ENCODE results near the gene PDE1C.

The PDE1C gene

DNA sequence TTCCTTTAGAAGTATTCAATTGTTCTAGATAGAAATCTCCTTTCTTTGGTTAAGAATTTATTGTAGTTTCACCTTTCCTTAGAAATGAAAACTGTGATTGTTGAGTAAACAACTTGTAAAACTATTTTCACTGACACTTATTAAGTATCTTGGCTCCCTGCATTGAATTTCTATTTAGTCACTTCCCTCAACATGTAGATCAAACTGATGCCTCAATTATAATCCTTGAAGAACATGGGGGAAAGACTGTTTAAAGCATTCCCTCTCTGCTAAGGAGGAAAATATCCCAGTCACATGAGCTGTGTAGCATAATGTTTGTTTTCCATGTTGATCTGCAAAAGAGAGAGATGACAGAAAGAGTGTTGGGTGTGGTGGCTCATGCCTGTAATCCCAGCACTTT lies 99.7 kb downstream of the PDE1C start:
- TF ChIP-seq, protein P1, sequence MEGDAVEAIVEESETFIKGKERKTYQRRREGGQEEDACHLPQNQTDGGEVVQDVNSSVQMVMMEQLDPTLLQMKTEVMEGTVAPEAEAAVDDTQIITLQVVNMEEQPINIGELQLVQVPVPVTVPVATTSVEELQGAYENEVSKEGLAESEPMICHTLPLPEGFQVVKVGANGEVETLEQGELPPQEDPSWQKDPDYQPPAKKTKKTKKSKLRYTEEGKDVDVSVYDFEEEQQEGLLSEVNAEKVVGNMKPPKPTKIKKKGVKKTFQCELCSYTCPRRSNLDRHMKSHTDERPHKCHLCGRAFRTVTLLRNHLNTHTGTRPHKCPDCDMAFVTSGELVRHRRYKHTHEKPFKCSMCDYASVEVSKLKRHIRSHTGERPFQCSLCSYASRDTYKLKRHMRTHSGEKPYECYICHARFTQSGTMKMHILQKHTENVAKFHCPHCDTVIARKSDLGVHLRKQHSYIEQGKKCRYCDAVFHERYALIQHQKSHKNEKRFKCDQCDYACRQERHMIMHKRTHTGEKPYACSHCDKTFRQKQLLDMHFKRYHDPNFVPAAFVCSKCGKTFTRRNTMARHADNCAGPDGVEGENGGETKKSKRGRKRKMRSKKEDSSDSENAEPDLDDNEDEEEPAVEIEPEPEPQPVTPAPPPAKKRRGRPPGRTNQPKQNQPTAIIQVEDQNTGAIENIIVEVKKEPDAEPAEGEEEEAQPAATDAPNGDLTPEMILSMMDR (IDR thresholded peaks at IDR 0.05; ENCODE audit: insufficient read depth, low read depth, low read length, missing control alignments), result no peak
- DNase-seq (ENCODE audit: low read depth), result no peak
- no peak overlapping the region for H3K4me3 ChIP-seq (ENCODE audit: low read length)

GRCh38 chr7:31963569-31964175 lies 106.5 kb downstream of the PDE1C start:
- DNase-seq (ENCODE audit: low read depth), result no peak
- TF ChIP-seq, protein P1 (IDR thresholded peaks at IDR 0.05; ENCODE audit: insufficient read depth, low read depth, low read length, missing control alignments), result no peak

DNA sequence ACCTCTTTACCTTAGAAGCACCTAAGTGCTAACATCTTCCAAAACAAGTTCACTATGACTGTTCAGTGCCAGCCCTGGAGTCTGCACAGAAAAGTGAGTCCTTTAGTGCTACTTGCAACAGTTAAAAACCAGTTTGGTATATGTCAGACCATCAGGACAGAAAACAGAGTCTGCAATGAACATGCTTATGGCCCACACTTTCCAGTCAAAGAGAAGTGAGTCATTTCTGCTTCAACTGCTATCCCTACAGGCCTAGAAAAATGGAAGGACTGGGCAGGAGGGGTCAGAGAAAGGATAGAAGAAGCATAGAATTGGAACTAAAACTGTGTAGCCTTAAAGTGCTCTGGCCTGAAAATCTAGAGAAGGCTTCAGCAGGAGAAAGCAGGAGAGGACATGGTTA lies 108.0 kb downstream of the PDE1C start:
- TF ChIP-seq, protein P1 (IDR thresholded peaks at IDR 0.05; ENCODE audit: insufficient read depth, low read depth, low read length, missing control alignments), result no peak
- H3K4me3 ChIP-seq (ENCODE audit: low read length), result no peak overlapping the region
- DNase-seq (ENCODE audit: low read depth), result no peak

More at GRCh38 chr7:31963569-31964175, 106.5 kb downstream of the PDE1C start:
- no peak overlapping the region for H3K4me3 ChIP-seq (ENCODE audit: low read length)

DNA sequence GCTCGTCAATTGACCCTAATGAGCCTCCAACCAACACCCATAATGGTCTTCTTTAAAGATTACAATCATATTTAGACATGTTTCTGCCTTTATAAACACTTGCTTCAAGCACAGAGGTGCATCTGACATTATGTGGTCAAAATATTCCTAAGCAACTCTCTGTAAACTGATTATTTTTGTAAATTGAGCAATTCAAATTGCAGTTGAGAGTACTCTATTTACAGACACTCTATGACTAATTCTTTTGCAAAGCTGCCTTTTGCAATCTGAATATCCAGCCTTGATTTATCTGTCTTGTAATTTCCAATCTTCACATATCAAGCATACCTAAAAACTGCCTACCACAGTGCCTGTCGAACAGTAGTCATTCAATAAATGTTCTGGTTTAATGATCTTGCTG lies 112.0 kb downstream of the PDE1C start:
- peak; percentile 27 for DNase-seq (ENCODE audit: low read depth)
- TF ChIP-seq, protein P1 (IDR thresholded peaks at IDR 0.05; ENCODE audit: insufficient read depth, low read depth, low read length, missing control alignments), result no peak
- no peak overlapping the region for H3K4me3 ChIP-seq (ENCODE audit: low read length)

- H3K4me3 ChIP-seq (ENCODE audit: low read length), result no peak overlapping the region
- TF ChIP-seq, protein P1 (IDR thresholded peaks at IDR 0.05; ENCODE audit: insufficient read depth, low read depth, low read length, missing control alignments), result no peak
- no peak for DNase-seq (ENCODE audit: low read depth)
These were observed 112.5 kb downstream of the PDE1C start for GRCh38 chr7:31957756-31958155.

DNA sequence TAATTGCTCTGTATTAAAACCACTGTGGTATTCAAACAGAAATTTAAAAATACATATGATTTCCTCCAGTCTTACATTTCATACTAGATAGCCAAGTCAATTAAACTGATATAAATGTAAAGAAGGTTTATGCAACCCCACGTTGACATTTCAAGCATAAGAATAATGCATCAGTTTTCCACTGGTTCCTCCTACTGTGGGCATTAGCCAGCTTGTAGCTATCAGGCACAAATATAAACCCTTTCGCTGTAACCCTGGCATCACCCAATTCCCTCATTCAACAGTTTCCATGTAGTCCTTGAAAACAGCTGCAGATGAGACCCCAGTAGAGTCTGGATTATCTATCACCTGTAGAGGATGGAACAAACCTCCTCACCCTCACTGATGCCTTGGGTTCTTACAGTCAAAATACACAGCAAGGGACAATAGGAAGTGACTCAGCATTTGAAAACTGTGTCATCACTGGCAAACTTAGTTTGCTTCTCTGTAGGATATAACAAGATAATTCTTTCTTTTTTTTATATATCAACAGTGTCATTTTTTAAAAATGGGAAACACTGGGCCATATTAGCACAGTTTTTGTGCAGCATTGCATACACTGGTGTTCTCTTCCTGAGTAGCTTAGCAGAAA lies 113.0 kb downstream of the PDE1C start:
- TF ChIP-seq, protein P1 (IDR thresholded peaks at IDR 0.05; ENCODE audit: insufficient read depth, low read depth, low read length, missing control alignments), result no peak
- H3K4me3 ChIP-seq (ENCODE audit: low read length), result no peak overlapping the region
- DNase-seq (ENCODE audit: low read depth), result peak; percentile 34

GRCh38 chr7:31955641-31956040 lies 114.6 kb downstream of the PDE1C start:
- no peak overlapping the region for H3K4me3 ChIP-seq (ENCODE audit: low read length)
- DNase-seq (ENCODE audit: low read depth), result no peak

More at GRCh38 chr7:31955641-31956040, 114.6 kb downstream of the PDE1C start:
- TF ChIP-seq, protein P1 (IDR thresholded peaks at IDR 0.05; ENCODE audit: insufficient read depth, low read depth, low read length, missing control alignments), result no peak
